Activated T-cell treated with anti-CD3 and anti-CD28 coated beads for 24 hours (primary cell): ENCODE results near the gene PRKAA1.

Source experiments
- DNase-seq: peaks from one replicate; pipeline ENCODE4 v3.0.0-alpha.2; 2020; ENCODE audit warnings: low read depth

PRKAA1 gene

GRCh38 chr5:40798012-40798800 lies at the start of gene PRKAA1:
TSS of gene PRKAA1 (minus strand) at chr5:40798374. CDS start at chr5:40798189, 185 bp downstream.
- DNase-seq: peak; percentile 82

- no peak for DNase-seq
These were observed 49.4 kb upstream of the PRKAA1 start for GRCh38 chr5:40847525-40847924.

DNA sequence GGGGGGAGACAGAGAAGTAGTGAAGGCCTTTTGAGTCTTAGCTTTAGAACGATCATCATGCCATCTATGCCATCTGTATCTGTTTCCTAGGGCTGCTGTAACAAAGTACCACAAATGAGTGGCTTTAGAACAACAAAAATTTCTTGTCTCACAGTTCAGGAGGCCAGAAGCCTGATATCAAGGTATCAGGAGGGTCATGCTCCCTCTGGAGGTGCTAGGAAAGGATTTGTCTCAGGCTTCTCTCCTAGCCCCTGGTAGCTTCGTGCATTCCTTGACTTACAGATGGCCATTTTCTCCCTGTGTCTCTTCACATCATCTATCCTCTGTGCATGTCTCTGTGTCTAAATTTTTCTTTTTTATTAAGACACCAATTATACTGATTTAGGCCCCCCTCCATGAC lies 48.2 kb upstream of the PRKAA1 start:
- DNase-seq: no peak

- DNase-seq: no peak
These were observed 46.4 kb upstream of the PRKAA1 start for GRCh38 chr5:40844565-40844964.

- no peak for DNase-seq
These were observed 44.2 kb upstream of the PRKAA1 start for GRCh38 chr5:40842351-40842750.

- DNase-seq: no peak
These were observed 43.1 kb upstream of the PRKAA1 start, which contains the start of gene CARD6 for GRCh38 chr5:40841068-40841805. TSS of gene CARD6 (plus strand) at chr5:40841367. CDS start at chr5:40841383, 16 bp downstream.

DNA sequence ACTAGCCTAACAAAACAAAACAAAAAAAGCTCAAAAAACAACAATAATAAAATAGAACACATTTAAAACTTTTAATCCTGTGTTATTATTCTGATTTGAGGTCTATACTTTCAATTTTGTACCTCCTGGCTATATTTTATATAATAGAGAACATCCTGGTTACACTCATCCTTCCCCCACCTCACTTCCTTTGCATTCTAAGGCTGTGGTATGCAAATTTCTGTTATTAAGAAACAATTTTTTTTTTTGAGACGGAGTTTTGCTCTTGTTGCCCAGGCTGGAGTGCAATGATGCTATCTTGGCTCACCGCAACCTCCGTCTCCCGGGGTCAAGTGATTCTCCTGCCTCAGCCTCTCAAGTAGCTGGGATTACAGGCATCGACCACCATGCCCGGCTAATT lies 39.9 kb upstream of the PRKAA1 start:
- DNase-seq: no peak

- peak; percentile 90 for DNase-seq
These were observed 36.9 kb upstream of the PRKAA1 start, which contains the start of gene RPL37 for GRCh38 chr5:40834849-40835787. TSS of gene RPL37 (minus strand) at chr5:40835222. CDS start at chr5:40835185, 37 bp downstream.

- DNase-seq: no peak
These were observed 36.2 kb upstream of the PRKAA1 start for GRCh38 chr5:40834391-40834848.

- DNase-seq: no peak
These were observed 35.6 kb upstream of the PRKAA1 start for GRCh38 chr5:40833712-40834229.

GRCh38 chr5:40832345-40832744 lies 34.2 kb upstream of the PRKAA1 start:
- DNase-seq: no peak

- no peak for DNase-seq
These were observed 33.4 kb upstream of the PRKAA1 start for GRCh38 chr5:40831346-40832210.

DNA sequence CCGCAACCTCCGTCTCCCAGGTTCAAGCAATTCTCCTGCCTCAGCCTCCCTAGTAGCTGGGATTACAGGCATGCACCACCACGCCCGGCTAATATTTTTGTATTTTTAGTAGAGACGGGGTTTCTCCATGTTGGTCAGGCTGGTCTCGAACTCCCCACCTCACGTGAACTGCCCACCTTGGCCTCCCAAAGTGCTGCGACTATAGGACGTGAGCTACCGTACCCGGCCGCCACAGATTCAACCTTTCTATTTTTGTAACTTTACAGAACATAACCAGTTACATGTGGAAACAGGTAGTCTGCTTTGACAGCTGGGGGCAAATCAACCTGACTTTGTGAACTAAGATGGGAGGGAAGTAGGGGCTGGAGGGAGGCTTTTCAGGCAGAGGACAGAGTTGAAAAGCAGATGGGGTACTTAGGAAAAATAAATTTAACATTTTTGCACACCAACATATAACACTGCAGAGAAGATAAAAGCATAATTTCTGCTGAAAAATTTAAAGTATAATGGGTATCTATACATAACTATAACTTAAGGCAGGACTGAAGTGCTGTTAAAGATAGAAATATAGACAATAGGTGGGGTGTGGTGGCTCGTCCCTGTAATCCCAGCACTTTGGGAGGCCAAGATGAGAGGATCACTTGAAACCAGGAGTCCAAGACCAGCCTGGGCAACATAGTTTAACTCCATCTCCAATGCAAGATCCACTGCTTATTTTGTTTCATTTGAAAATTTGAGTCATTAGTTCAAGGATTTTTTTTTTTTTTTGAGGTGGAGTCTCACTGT lies 31.8 kb upstream of the PRKAA1 start:
- DNase-seq: no peak

DNA sequence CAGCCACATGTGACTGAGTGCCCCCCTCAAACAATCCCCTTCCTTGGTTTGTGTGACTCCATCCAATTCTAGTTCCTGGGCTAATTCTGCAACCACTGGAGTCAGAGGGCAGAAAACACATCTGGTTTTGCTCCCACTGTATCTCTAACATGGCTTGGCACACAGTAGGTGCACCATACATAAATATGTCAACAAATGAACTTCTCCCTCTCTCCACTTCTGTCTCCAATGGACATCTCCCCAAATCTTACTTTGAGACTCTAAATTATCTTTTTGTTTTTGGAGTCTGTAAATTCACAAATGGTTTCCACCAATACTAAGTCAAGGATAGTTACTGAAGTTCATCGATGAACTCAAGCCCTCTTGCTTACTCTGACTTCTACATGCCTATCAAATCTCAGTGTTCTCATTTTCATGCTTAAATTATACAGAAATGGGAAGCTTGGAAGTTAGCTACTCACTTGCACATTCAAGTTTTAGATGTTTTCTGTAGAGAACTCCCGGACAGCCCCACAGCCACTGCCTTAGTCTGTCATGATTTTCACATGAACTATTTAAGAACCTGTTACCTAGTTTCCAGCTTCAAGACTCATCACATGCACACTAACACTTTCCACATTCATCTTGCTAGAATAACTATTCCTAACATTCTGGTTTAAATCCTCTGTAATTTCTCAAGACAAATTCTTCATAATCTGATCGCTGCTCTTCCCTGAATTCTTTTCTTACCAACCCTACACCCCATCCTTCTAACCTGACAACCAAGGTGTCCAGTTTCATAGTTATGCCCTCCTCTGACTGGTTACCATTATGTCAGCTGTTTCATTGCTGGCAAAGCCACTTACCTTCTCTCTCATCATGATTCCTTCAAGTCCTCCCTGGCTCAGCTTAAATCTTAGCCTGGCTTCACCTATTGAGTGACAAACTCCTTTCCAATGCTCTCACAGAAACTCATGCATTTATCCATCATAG lies 30.8 kb upstream of the PRKAA1 start:
- DNase-seq: no peak

DNA sequence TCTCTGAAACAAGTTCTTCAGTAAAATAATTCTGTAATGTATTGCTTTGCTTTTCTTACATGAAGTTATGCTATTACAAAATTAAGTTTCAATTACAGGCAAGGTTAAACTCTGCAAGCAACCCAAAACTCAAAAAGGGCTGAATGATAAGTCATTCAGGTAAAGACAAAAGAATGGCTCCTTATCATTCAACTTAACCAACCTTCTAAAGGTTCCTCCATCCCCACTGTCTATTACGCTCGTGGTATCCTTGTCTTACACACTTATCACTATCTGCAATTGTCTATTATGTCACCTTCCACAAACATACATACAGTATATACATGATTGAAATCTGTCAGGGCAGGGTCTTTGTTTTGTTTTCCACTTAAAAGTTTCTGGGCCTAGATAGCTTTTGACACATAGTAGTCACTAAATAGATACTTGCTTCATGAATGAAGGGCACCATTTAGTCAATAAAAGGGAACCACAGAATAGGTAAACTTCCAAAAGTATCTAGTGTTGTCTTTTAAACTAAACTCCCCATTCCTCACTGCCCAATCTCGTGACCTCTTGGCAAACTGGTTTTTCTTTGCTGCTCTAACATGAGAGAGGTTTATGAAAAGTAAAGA lies 30.0 kb upstream of the PRKAA1 start:
- no peak for DNase-seq

DNA sequence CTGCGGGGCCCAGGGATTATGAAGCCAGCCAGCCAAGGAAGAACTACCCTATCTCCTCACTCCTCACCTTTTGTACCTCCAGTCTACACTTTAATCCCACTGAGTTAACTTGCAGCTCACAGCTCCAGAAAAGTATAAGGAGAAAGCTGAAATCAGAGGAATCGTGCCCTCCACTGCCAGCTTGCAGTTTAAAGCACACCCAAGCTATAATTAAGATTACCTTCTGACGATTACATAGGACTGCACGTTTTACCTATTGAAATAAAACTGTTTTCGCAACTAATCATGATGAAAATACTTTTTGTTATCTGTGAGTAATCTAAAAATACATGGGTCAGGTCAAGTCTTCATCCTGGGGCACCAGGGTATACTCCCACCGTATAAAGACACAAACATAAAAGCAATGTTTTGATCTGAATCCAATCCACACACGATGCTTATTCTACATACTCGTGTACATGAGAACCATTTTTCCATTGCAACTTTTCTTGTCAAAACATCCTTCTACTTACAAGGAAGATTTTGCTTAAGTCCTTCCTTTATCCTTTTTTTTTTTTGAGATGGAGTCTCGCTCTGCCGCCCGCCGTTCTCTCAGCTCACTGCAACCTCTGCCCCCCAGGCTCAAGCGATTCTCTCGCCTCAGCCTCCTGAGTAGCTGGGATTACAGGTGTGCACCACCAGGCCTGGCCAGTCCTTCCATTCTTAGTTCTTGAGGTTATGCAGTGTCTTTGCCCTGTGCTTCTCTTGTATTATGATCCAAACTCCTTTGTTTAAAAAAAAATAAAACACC lies 29.2 kb upstream of the PRKAA1 start:
- no peak for DNase-seq

DNA sequence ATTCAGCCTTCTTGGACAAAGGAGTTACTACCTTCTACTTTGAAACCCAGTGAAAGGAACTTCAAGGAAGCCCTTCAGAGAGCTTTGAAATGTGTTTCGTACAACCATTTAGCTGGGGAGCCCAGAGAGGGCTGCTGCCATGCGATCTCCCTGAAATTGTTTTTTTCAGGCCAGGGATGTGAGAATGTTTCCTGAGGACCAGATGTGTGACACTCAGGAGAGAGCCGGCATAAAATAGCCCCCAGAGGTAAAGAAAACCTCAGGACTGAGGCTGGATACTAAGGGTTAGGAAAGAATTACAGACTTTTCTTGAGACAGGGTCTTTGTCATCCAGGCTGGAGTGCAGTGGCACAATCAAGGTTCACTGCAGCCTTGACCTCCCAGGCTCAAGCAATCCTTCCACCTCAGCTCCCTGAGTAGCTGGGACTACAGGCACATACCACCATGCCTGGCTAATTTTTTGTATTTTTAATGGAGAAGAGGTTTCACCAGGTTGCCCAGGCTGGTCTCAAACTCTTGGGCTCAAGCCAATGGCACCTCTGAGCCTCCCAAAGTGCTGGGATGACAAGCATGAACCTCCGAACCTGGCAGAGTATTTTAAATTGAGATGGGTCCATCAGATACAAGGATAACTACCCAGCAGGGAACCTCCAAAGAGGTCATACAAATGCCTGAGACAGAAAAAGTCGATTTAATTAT lies 28.5 kb upstream of the PRKAA1 start:
- DNase-seq: no peak
